Epithelial cell of proximal tubule (primary cell): ENCODE data around the gene CNOT6. TPM values are rescaled to one million over a fixed set of nuclear protein-coding genes. Genes with fewer than 3 reads are reported as not detected.
"Not testable (repeated sequence)": the region's sequence is repeated elsewhere in the genome, so short reads cannot be mapped to it uniquely, and the experiment has no call there.

ENCODE experiments used
- DNase-seq: peaks from one replicate; pipeline ENCODE4 v3.0.0-alpha.2; 2011; ENCODE audit warnings: low read depth
- H3K4me3 ChIP-seq: 2 replicates; pipeline ENCODE4 v1.5.1; 2011; ENCODE audit warnings: low read depth, mild to moderate bottlenecking, low read length
- CTCF ChIP-seq: conservative IDR thresholded peaks from 2 replicates; pipeline ENCODE4 v1.5.1; 2012; ENCODE audit warnings: low read depth, mild to moderate bottlenecking, low read length
- total RNA-seq: library from RNA; depleted of rRNA; stranded (reverse); fragments of >200 nt; gene quantifications from 2 replicates; pipeline ENCODE4 v1.2.3, GENCODE V29; 2015

The CNOT6 gene
- total RNA-seq, 1 donor from 2014 or later: 10.0 TPM

DNA sequence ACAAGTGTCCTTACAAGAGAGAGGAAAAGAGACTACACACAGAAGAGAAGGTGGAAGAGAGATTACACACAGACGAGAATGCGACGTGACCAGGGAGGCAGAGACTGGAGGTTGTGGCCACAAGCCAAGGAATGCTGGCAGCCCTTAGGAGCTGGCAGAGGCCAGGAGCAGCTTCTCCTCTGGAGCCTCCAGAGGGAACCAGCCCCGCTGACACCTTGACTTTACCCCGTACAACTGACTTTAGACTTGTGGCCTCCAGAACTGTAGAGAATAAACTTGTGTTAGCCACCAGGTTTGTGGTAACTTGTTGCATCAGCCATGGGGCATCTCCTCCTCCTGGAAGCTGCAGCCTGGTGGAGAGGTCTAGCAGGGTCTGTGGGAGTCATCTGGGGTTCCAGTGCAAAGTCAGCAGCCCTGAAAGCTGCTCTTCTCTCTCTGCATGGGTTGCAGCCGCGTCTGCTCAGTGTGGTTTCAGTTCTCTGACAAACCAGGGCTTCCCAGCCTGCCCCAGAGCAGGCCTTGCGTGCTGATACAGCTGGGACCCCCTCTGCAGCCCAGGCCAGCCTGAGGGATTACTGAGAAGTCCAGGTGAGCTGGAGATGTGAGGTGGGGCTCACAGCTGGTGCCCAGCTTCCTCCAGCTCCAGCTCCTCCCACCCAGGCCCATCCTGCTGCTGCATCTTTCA, 30.8 kb upstream of the CNOT6 start:
- no peak for TF ChIP-seq CTCF
- H3K4me3 ChIP-seq: no peak overlapping the region

GRCh38 chr5:180463916-180464602, 30.1 kb upstream of the CNOT6 start:
- no peak overlapping the region for H3K4me3 ChIP-seq
- TF ChIP-seq CTCF: no peak
- DNase-seq: no peak

More for the DNA sequence above, 30.8 kb upstream of the CNOT6 start:
- no peak for DNase-seq

GRCh38 chr5:180464603-180464970, 29.6 kb upstream of the CNOT6 start:
- no peak for TF ChIP-seq CTCF
- no peak for DNase-seq
- no peak overlapping the region for H3K4me3 ChIP-seq

DNA sequence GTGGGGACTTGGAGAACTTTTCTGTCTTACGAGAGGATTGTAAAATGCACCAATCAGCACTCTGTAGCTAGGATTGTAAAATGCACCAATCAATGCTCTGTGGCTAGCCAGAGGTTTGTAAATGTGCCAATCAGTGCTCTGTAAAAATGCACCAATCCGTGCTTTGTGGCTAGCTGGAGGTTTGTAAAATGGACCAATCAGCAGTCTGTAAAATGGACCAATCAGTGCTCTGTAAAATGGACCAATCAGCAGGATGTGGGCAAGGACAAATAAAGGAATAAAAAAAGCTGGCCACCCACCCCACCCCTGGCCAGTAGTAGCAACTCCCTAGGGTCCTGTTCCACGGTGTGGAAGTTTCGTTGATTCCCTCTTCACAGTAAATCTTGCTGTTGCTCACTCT, 29.1 kb upstream of the CNOT6 start:
- not testable (repeated sequence) for H3K4me3 ChIP-seq, DNase-seq

- no peak for DNase-seq
- no peak overlapping the region for H3K4me3 ChIP-seq
- TF ChIP-seq CTCF: no peak
These were observed 27.9 kb upstream of the CNOT6 start for GRCh38 chr5:180466316-180466715.

DNA sequence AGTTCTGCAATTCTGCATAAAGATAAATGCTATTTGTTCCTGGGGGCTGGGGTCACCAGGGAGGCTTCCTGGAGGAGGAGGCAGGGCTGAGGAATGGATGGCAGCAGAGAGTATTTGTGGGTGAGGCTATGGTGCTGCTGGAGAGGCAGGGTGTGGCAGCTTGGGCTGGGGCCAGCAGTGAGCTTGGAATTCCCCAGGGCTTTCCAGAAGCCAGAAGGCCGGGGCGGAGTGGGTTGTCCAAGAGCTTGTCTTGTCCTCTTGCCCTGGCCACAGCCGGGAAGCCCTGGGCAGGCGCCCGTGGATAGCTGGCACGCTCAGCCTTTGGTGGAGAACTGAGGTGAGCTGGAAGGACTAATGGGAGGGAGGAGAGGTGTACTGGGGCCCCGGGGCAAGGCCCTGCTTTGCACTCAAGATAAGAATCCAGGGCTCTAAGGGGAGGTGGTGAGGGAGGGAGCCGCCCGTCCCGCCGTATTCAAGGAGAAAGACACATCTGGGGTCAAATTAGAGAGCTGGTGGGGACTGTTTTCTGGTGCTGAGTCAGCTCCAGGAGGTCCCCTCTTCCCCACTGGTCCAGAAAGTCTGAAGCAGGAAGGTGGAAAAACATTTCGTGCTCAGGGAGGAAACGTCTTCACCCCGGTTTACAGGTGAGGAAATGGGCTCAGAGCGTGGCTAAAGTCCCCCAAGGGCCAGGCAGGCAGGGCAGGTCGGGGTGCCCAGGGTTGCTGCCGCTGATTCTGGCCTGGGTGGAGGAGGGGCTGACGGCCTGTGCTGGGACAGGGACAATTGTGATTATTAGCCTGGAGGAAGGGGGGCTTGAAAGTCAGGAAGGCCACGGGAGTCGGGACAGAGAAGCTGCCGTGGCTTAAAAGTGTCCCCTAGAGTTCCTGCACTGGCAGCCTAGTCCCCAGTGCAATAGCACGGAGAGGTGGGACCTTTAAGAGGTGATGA, 26.9 kb upstream of the CNOT6 start:
- peak; percentile 18 for DNase-seq
- no peak overlapping the region for H3K4me3 ChIP-seq
- no peak for TF ChIP-seq CTCF
